Smooth muscle cell (in vitro differentiated cells): Measurements from ENCODE around the gene EMP3. TPM values are rescaled to one million over a fixed set of nuclear protein-coding genes. Genes with fewer than 3 reads are reported as not detected.

Experiments
- DNase-seq: peaks from one replicate; lab custom pipeline; 2025; ENCODE audit not compliant: unreplicated experiment; lab: John Stamatoyannopoulos, UW
- H2AFZ ChIP-seq: fragments of 200-600 bp; sonication (generic); 2 replicates; pipeline ENCODE4 v1.6.0; 2016; ENCODE audit warnings: antibody characterized with exemption, low read depth, mild to moderate bottlenecking
- H3F3A ChIP-seq: fragments of 200-600 bp; sonication (generic); 2 replicates; pipeline ENCODE4 v1.6.0; 2017; ENCODE audit warnings: antibody characterized with exemption, low read depth
- H3K27ac ChIP-seq: fragments of 200-600 bp; sonication (generic); 2 replicates; pipeline ENCODE4 v1.5.1; 2016; ENCODE audit warnings: low read depth, mild to moderate bottlenecking
- H3K27me3 ChIP-seq: fragments of 200-600 bp; sonication (generic); 2 replicates; pipeline ENCODE4 v1.6.1; 2016; ENCODE audit warnings: low read depth, mild to moderate bottlenecking
- H3K36me3 ChIP-seq: fragments of 200-600 bp; sonication (generic); 2 replicates; pipeline ENCODE4 v1.5.1; 2016; ENCODE audit warnings: low read depth
- H3K4me1 ChIP-seq: fragments of 200-600 bp; sonication (generic); 2 replicates; pipeline ENCODE4 v1.5.1; 2016; ENCODE audit warnings: low read depth
- H3K4me2 ChIP-seq: fragments of 200-600 bp; sonication (generic); 2 replicates; pipeline ENCODE4 v1.6.0; 2016; ENCODE audit warnings: mild to moderate bottlenecking
- H3K4me3 ChIP-seq: fragments of 200-600 bp; sonication (generic); 2 replicates; pipeline ENCODE4 v1.5.1; 2016; ENCODE audit warnings: mild to moderate bottlenecking
- H3K79me2 ChIP-seq: fragments of 200-600 bp; sonication (generic); 2 replicates; pipeline ENCODE4 v1.6.0; 2016; ENCODE audit warnings: low read depth, mild to moderate bottlenecking
- H3K9ac ChIP-seq: fragments of 200-600 bp; sonication (generic); 2 replicates; pipeline ENCODE4 v1.6.0; 2016; ENCODE audit warnings: low read depth
- H3K9me3 ChIP-seq: fragments of 200-600 bp; sonication (generic); replicated peaks from 2 replicates; pipeline ENCODE4 v1.5.1; 2016; ENCODE audit warnings: low read depth
- H4K20me1 ChIP-seq: fragments of 200-600 bp; sonication (generic); 2 replicates; pipeline ENCODE4 v1.6.0; 2016; ENCODE audit warnings: low read depth
- WGBS: methylation state at CpG from one replicate; pipeline ENCODE4 v1.1.7; 2016; ENCODE audit warnings: low lambda C conversion rate; 5-methylcytosine and 5-hydroxymethylcytosine counted together
- polyA plus RNA-seq: library from polyadenylated mRNA; unstranded; fragments of >200 nt; fragmentation: Nextera tagmentation; extraction: Ambion mirVana; gene quantifications from 2 replicates; pipeline ENCODE4 v1.2.1, GENCODE V29; 2016
- total RNA-seq: library from RNA; depleted of rRNA; stranded (reverse); fragments of >200 nt; gene quantifications from 2 replicates; pipeline ENCODE4 v1.2.3, GENCODE V29; 2014
- TF ChIP-seq, protein P1 (sequence below): fragments of 200-600 bp; sonication (generic); IDR thresholded peaks from 2 replicates; pipeline ENCODE4 v1.5.1; 2017; ENCODE audit warnings: borderline replicate concordance, mild to moderate bottlenecking, antibody characterized with exemption; ENCODE audit not compliant: insufficient read depth, poor library complexity, severe bottlenecking

Gene EMP3
- total and polyA plus RNA-seq, 2 experiments from 2014 or later = 95.2 to 458 TPM

DNA sequence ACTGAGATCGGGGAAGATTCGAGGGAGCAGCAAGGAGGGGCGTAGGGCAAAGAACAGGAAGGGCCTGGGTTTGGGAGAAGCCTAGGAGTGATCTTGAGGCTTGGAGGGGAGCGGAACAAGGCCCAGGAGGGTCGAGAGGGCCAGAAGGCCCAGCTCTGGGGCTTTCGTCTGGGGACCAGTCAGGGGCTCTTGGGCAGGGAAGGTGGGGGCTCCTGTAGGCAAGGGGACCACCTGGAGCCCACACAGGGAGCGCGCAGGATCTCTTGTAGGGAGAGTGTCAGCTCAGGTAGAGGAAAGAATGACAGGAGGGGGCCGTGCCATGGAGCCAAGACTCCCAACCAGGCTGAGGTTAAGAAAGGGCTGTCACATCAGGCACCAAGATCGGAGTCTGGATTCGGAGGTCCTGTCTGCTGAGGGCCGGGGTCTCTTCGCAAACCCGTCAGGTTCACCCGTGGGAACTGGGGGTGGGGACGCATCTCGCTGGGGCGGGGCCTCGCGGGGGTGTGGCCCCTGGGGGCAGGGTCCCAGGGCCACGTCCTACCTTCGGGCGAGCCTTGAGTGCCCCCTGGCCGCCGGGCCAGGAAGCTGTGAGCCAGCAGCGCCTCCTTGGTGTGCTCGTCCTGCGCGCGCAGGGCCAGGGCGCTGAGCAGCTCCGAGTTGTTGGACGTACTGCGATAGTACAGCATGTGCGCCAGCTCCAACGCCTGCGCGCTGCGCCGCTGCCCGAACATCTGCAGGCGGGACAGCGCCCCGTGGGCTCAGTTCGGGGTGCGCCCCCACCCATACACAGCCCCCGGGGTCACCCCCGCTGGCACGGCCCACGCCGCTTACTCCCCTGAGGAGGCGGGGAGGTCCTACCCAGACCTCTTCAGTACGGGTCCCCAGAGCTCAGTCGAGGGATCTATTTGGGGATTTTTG is 8.4 kb downstream of the EMP3 start:
- no peaks in the 10 kb centered on the region for H3K79me2 ChIP-seq
- H2AFZ ChIP-seq = peak overlapping the region; percentile 91
- DNase-seq = peak; percentile 72
- H4K20me1 ChIP-seq = peaks cover 7% of the 10 kb centered on the region
- H3K4me2 ChIP-seq = peak overlapping the region; percentile 83
- H3F3A ChIP-seq = peaks cover 19% of the 10 kb centered on the region
- H3K9ac ChIP-seq = no peak overlapping the region
- H3K36me3 ChIP-seq = no peaks in the 10 kb centered on the region
- no peaks in the 10 kb centered on the region for H3K4me1 ChIP-seq
- H3K9me3 ChIP-seq = no peaks in the 10 kb centered on the region
- no peaks in the 10 kb centered on the region for H3K27me3 ChIP-seq
- peak overlapping the region; percentile 59 for H3K4me3 ChIP-seq
- TF ChIP-seq, protein P1, sequence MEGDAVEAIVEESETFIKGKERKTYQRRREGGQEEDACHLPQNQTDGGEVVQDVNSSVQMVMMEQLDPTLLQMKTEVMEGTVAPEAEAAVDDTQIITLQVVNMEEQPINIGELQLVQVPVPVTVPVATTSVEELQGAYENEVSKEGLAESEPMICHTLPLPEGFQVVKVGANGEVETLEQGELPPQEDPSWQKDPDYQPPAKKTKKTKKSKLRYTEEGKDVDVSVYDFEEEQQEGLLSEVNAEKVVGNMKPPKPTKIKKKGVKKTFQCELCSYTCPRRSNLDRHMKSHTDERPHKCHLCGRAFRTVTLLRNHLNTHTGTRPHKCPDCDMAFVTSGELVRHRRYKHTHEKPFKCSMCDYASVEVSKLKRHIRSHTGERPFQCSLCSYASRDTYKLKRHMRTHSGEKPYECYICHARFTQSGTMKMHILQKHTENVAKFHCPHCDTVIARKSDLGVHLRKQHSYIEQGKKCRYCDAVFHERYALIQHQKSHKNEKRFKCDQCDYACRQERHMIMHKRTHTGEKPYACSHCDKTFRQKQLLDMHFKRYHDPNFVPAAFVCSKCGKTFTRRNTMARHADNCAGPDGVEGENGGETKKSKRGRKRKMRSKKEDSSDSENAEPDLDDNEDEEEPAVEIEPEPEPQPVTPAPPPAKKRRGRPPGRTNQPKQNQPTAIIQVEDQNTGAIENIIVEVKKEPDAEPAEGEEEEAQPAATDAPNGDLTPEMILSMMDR = peak; percentile 78
- 12% methylated on average over 29 of the region's 54 CpGs for WGBS
- peak overlapping the region; percentile 3 for H3K27ac ChIP-seq

DNA sequence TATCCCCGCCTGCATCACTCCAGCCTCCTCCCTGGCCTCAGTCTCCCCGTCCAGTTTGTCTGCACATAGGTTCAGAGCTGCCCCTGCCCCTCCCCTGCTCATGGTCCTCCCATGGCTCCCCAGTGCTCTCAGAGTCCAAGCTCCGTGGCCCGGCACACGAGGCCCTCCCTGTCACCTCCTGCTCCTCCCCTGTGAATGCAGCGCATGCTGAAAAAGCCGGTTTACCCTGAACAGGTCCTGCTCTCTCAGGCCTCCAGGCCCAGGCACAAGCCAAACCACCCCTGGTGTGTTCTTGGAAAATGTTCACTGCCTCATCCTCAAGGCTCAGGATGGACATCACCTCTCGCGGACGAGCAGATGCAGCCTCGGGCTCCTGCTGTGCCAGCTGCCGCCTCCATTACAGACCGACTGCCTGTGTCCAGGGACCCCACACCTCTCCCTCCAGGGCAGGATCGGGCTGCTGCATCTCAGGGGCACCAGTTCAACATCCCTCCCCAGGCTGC is 13.0 kb downstream of the EMP3 start:
- no peak overlapping the region for H3K9ac ChIP-seq
- no peak for DNase-seq
- H3K27ac ChIP-seq = no peak overlapping the region
- no peaks in the 10 kb centered on the region for H4K20me1 ChIP-seq
- no peaks in the 10 kb centered on the region for H3K36me3 ChIP-seq
- no peaks in the 10 kb centered on the region for H3K27me3 ChIP-seq
- H3K4me2 ChIP-seq = no peak overlapping the region
- TF ChIP-seq, protein P1 = no peak
- no peaks in the 10 kb centered on the region for H3K9me3 ChIP-seq
- H3K4me1 ChIP-seq = no peaks in the 10 kb centered on the region
- peaks cover 6% of the 10 kb centered on the region for H3F3A ChIP-seq
- no peak overlapping the region for H3K4me3 ChIP-seq
- 95% methylated on average over 14 of the region's 14 CpGs for WGBS
- H2AFZ ChIP-seq = no peak overlapping the region
- H3K79me2 ChIP-seq = no peaks in the 10 kb centered on the region

DNA sequence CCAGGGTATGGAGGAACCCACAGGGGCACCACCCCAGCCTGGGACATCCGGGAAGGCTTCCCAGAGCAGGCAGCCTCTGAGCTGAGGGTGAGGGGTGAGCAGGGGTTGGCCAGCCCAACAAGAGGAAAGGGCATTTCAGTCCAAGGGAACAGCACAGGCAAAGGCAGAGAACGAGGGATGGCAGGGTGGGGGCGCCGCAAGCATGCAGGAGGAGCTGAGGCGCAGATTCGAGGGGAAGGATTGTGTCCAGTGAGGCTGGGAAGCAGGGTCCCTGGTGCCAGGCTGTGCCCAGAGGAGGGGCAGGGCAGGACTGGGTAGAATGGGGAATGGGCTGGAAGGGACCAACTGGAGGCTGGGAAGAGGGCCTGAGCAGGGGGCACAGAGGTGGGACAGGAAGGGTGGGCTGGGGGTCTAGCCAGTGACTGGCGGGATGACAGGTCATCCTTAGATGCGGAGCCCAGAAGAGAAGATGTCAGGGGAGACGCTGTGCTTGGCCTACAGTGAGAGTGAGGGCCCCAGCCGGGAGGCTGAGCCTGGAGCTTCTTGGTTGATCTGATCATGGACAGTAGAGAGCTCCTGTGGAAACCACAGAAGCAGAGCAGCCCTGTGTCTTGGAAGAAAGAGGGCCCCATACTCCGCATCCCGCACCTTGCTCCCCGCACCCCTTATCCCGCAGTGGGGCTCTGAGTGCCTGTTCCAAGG is 13.6 kb downstream of the EMP3 start:
- H3K27ac ChIP-seq = no peak overlapping the region
- no peaks in the 10 kb centered on the region for H4K20me1 ChIP-seq
- H3K36me3 ChIP-seq = no peaks in the 10 kb centered on the region
- no peaks in the 10 kb centered on the region for H3K4me1 ChIP-seq
- no peak overlapping the region for H3K9ac ChIP-seq
- H3K79me2 ChIP-seq = no peaks in the 10 kb centered on the region
- H3K4me2 ChIP-seq = no peak overlapping the region
- WGBS = 96% methylated on average over 14 of the region's 14 CpGs
- TF ChIP-seq, protein P1 = no peak
- H3K27me3 ChIP-seq = no peaks in the 10 kb centered on the region
- no peak overlapping the region for H3K4me3 ChIP-seq
- H3F3A ChIP-seq = peaks cover 6% of the 10 kb centered on the region
- H2AFZ ChIP-seq = no peak overlapping the region
- no peak for DNase-seq
- H3K9me3 ChIP-seq = no peaks in the 10 kb centered on the region
